Endothelial cell of umbilical vein (primary cell): ENCODE measurements around the gene OLFM1. TPM values are rescaled to one million over a fixed set of nuclear protein-coding genes. Genes with fewer than 3 reads are reported as not detected.

Experiments
- BruUV-seq: library from RNA; stranded (reverse); fragments of 400-500 nt; replicated peaks from 2 replicates; lab custom pipeline; 2021; lab: Mats Ljungman, UMichigan
- CTCF ChIA-PET: fragments of 300-600, 350-600 bp; sonication (Branson Sonifier 250); formaldehyde crosslinking; loops from one replicate; lab custom pipeline; 2021; ENCODE audit warnings: antibody characterized with exemption, inconsistent platforms; lab: Charles Lee
- POLR2A ChIA-PET: fragments of 300-600, 350-600 bp; sonication (Branson Sonifier 250); formaldehyde crosslinking; loops from one replicate; lab custom pipeline; 2021; ENCODE audit warnings: antibody characterized with exemption, inconsistent platforms; lab: Charles Lee
- DNase-seq: peaks from one replicate; pipeline ENCODE4 v3.0.0-alpha.2; 2011; ENCODE audit warnings: low read depth, low spot score
- FAIRE-seq: peaks from 2 replicates; lab custom pipeline; 2011; peaks lifted over from hg19 to GRCh38; lab: Jason Lieb, UNC
- H2AFZ ChIP-seq: 2 replicates; pipeline ENCODE4 v1.6.0; 2012; ENCODE audit warnings: low read depth, low read length, control low read depth, inconsistent platforms
- H3K27ac ChIP-seq: 2 replicates; pipeline ENCODE4 v1.5.1; 2011; ENCODE audit warnings: low read depth, mild to moderate bottlenecking, control low read depth, low read length, moderate library complexity; ENCODE audit not compliant: insufficient read depth
- H3K27me3 ChIP-seq, 2 experiments: 2 replicates each; pipeline versions ENCODE4 v1.6.0 to v1.6.1; 2011; ENCODE audit warnings: low read length in 2 of 2, mixed read lengths in 1 of 2; ENCODE audit not compliant: control insufficient read depth in 2 of 2, insufficient read depth in 2 of 2
- H3K36me3 ChIP-seq, 2 experiments: 2 replicates in 1 of 2; 3 replicates in 1 of 2; pipeline ENCODE4 v1.5.1; 2011; ENCODE audit warnings: low read length in 2 of 2, mild to moderate bottlenecking in 1 of 2, moderate library complexity in 1 of 2; ENCODE audit not compliant: control insufficient read depth in 2 of 2, insufficient read depth in 2 of 2; ENCODE audit errors: extremely low read depth in 1 of 2
- H3K4me1 ChIP-seq: 3 replicates; pipeline ENCODE4 v1.5.1; 2011; ENCODE audit warnings: mild to moderate bottlenecking, low read length; ENCODE audit not compliant: control insufficient read depth, insufficient read depth; ENCODE audit errors: extremely low read depth
- H3K4me2 ChIP-seq: 2 replicates; pipeline ENCODE4 v1.6.1; 2011; ENCODE audit warnings: low read length, control low read depth, mixed read lengths; ENCODE audit not compliant: insufficient read depth
- H3K4me3 ChIP-seq, 3 experiments: fragments of 200-600 bp in 1 of 3; sonication (generic), shearing (Covaris generic) in 1 of 3; replicated peaks in 1 of 3; 2 replicates each; pipeline ENCODE4 v1.5.1; 2011 to 2016; ENCODE audit warnings: control low read depth in 3 of 3, low read length in 3 of 3, mild to moderate bottlenecking in 2 of 3, inconsistent platforms in 1 of 3, low read depth in 1 of 3, moderate library complexity in 1 of 3; ENCODE audit not compliant: insufficient read depth in 1 of 3
- H3K79me2 ChIP-seq: 2 replicates; pipeline ENCODE4 v1.6.0; 2012; ENCODE audit warnings: low read length, inconsistent platforms; ENCODE audit not compliant: control insufficient read depth, insufficient read depth
- H3K9ac ChIP-seq: replicated peaks from 2 replicates; pipeline ENCODE3; 2011; ENCODE audit warnings: low read length, control low read depth; ENCODE audit not compliant: insufficient read depth; ENCODE audit errors: extremely low read depth
- H3K9me1 ChIP-seq: replicated peaks from 3 replicates; pipeline ENCODE4 v1.6.0; 2011; ENCODE audit warnings: mild to moderate bottlenecking, low read length; ENCODE audit not compliant: control insufficient read depth, insufficient read depth; ENCODE audit errors: extremely low read depth
- H3K9me3 ChIP-seq: replicated peaks from 2 replicates; pipeline ENCODE4 v1.5.1; 2012; ENCODE audit warnings: low read length, inconsistent platforms; ENCODE audit not compliant: control insufficient read depth, insufficient read depth
- H4K20me1 ChIP-seq: replicated peaks from 2 replicates; pipeline ENCODE3; 2011; ENCODE audit warnings: mild to moderate bottlenecking, low read length; ENCODE audit not compliant: control insufficient read depth, insufficient read depth; ENCODE audit errors: extremely low read depth
- CTCF ChIP-seq, 2 donors: IDR thresholded peaks; 1 replicate in 1 of 2; 2 replicates in 1 of 2; pipeline ENCODE4 v1.5.1; 2011; ENCODE audit warnings: low read length in 2 of 2, mild to moderate bottlenecking in 2 of 2, moderate library complexity in 2 of 2, control low read depth in 1 of 2, inconsistent platforms in 1 of 2, low read depth in 1 of 2; ENCODE audit not compliant: insufficient read depth in 1 of 2; ENCODE audit errors: extremely low read depth in 1 of 2
- EZH2 ChIP-seq: IDR thresholded peaks from 2 replicates; pipeline ENCODE4 v1.6.1; 2012; ENCODE audit warnings: borderline replicate concordance, low read depth, mild to moderate bottlenecking, moderate library complexity, low read length, inconsistent platforms; ENCODE audit not compliant: severe bottlenecking
- FOS ChIP-seq: IDR thresholded peaks from 2 replicates; pipeline ENCODE4 v1.6.1; 2011; ENCODE audit warnings: mild to moderate bottlenecking, low read length, moderate library complexity, borderline replicate concordance; ENCODE audit not compliant: insufficient read depth
- GATA2 ChIP-seq: IDR thresholded peaks from 2 replicates; pipeline ENCODE4 v1.7.0; 2011; ENCODE audit warnings: low read depth, mild to moderate bottlenecking, moderate library complexity, mixed read lengths, low read length; ENCODE audit not compliant: insufficient read length, insufficient read depth
- JUN ChIP-seq: IDR thresholded peaks from 2 replicates; pipeline ENCODE4 v1.6.1; 2011; ENCODE audit warnings: borderline replicate concordance, low read depth; ENCODE audit not compliant: insufficient read length, insufficient read depth
- MAX ChIP-seq: IDR thresholded peaks from 2 replicates; pipeline ENCODE4 v1.6.1; 2011; ENCODE audit not compliant: insufficient read depth, insufficient read length
- MYC ChIP-seq: IDR thresholded peaks from one replicate; pipeline ENCODE4 v1.6.1; 2011; ENCODE audit warnings: mild to moderate bottlenecking, low read depth, low read length
- POLR2A ChIP-seq: IDR thresholded peaks from 2 replicates; pipeline ENCODE4 v1.6.1; 2012; ENCODE audit warnings: low read depth, mild to moderate bottlenecking, control low read depth, low read length
- POLR2AphosphoS5 ChIP-seq: IDR thresholded peaks from 2 replicates; pipeline ENCODE4 v1.6.1; 2012; ENCODE audit warnings: low read depth, mild to moderate bottlenecking, control low read depth, low read length, moderate library complexity; ENCODE audit not compliant: insufficient read depth
- dilution Hi-C: fragments of 300-500 bp; cut with MboI; formaldehyde crosslinking; loops from one replicate; pipeline ENCODE4 v1.15.0; 2019; ENCODE audit warnings: low sequenced_read_pairs; ENCODE audit not compliant: extremely low pct_ligation_motif_present
- intact Hi-C: fragments of 100-400 bp; cut with micrococcal nuclease; formaldehyde crosslinking; loops from one replicate; pipeline ENCODE4 v1.10.0; 2022
- polyA plus RNA-seq, 4 experiments: library from polyadenylated mRNA; depleted of rRNA in 3 of 4; stranded (reverse) in 3 of 4; unstranded in 1 of 4; fragments of >200 nt; gene quantifications; 2 replicates each; pipeline versions ENCODE4 v1.2.1 to v1.2.3, GENCODE V29; 2011 to 2012; ENCODE audit warnings: missing spikeins in 1 of 4
- total RNA-seq: library from RNA; stranded (reverse); gene quantifications from 2 replicates; pipeline ENCODE4 v1.2.3, GENCODE V29; 2021

Gene OLFM1
- total and polyA plus RNA-seq, 2 donors (not counting 3 experiments of a cell fraction or from before 2014, with no cell fraction given): 0.07 to 0.95 TPM

GRCh38 chr9:135123773-135124134 lies 36.3 kb downstream of the OLFM1 start:
- ChIA-PET POLR2A (no interaction called here), CTCF (no interaction called here)
- H3K27me3 ChIP-seq: no peaks in the 10 kb centered on the region
- H3K4me2 ChIP-seq: no peak overlapping the region
- H3K36me3 ChIP-seq: no peaks in the 10 kb centered on the region
- H2AFZ ChIP-seq: no peak overlapping the region
- no TSS peak for BruUV-seq
- no peaks in the 10 kb centered on the region for H3K79me2 ChIP-seq
- FAIRE-seq (no peak), DNase-seq (no peak)
- dilution Hi-C loops: no loop called here
- no peaks in the 10 kb centered on the region for H3K4me1 ChIP-seq
- H3K9me1 ChIP-seq: no peaks in the 10 kb centered on the region
- H3K4me3 ChIP-seq: no peak overlapping the region
- H3K9ac ChIP-seq: no peak overlapping the region
- TF ChIP-seq GATA2: no peak
- TF ChIP-seq POLR2AphosphoS5: no peak
- no peak for TF ChIP-seq MAX
- no peaks in the 10 kb centered on the region for H4K20me1 ChIP-seq
- H3K9me3 ChIP-seq: no peaks in the 10 kb centered on the region
- H3K27ac ChIP-seq: no peak overlapping the region
- intact Hi-C loops: no loop called here

GRCh38 chr9:135126451-135127187 lies 39.2 kb downstream of the OLFM1 start:
- no peak overlapping the region for H3K9ac ChIP-seq
- H3K4me2 ChIP-seq: no peak overlapping the region
- no peaks in the 10 kb centered on the region for H3K79me2 ChIP-seq
- DNase-seq (no peak), FAIRE-seq (no peak)
- no peak overlapping the region for H3K27ac ChIP-seq
- no peaks in the 10 kb centered on the region for H4K20me1 ChIP-seq
- H3K9me3 ChIP-seq: no peaks in the 10 kb centered on the region
- dilution Hi-C loops: no loop called here
- no peak overlapping the region for H2AFZ ChIP-seq
- CTCF ChIA-PET: no interaction called here
- POLR2A ChIA-PET: no interaction called here
- intact Hi-C loops: no loop called here
- no peak overlapping the region for H3K4me3 ChIP-seq
- no peaks in the 10 kb centered on the region for H3K36me3 ChIP-seq
- H3K4me1 ChIP-seq: no peaks in the 10 kb centered on the region
- no TSS peak for BruUV-seq
- H3K27me3 ChIP-seq: no peaks in the 10 kb centered on the region
- TF ChIP-seq MYC: no peak
- TF ChIP-seq GATA2: no peak
- no peak for TF ChIP-seq POLR2A
- no peak for TF ChIP-seq MAX
- TF ChIP-seq EZH2: no peak
- TF ChIP-seq CTCF (IDR thresholded peaks at IDR 0.05; ENCODE audit: extremely low read depth in 1 of 2, insufficient read depth in 1 of 2, low read depth in 1 of 2, low read length in 2 of 2): no peak
- no peak for TF ChIP-seq POLR2AphosphoS5
- TF ChIP-seq FOS: no peak
- TF ChIP-seq JUN: no peak
- H3K9me1 ChIP-seq: no peaks in the 10 kb centered on the region
